ENCODE results near the gene TSPAN4.

Gene TSPAN4

GRCh38 chr11:914747-915501, 72.3 kb downstream of the TSPAN4 start:
- DNase-seq: no peak

Measured in CD4-positive, alpha-beta T cell treated with Interferon gamma for 1 hour (primary cell).